HepG2 (cell line): ENCODE data around the gene ARL3. TPM values are rescaled to one million over a fixed set of nuclear protein-coding genes. Genes with fewer than 3 reads are reported as not detected.

ENCODE experiments used
- BATF2 ChIP-seq: sonication (generic); formaldehyde crosslinking; IDR thresholded peaks from 2 replicates; pipeline ENCODE4 v1.8.0; 2022; ENCODE audit warnings: mild to moderate bottlenecking, missing genetic modification reagents, moderate library complexity
- BRD4 ChIP-seq: sonication (generic); formaldehyde crosslinking; IDR thresholded peaks from 2 replicates; pipeline ENCODE4 v1.4.0; 2020; ENCODE audit warnings: missing genetic modification reagents
- FOXA3 ChIP-seq: IDR thresholded peaks from 2 replicates; pipeline ENCODE4 v1.6.1; 2016; ENCODE audit warnings: missing genetic modification reagents, missing compliant biosample characterization
- FOXJ3 ChIP-seq: sonication (generic); formaldehyde crosslinking; IDR thresholded peaks from 2 replicates; pipeline ENCODE4 v1.4.0; 2020; ENCODE audit warnings: missing genetic modification reagents, mild to moderate bottlenecking, borderline replicate concordance
- HNF1B ChIP-seq: sonication (generic); formaldehyde crosslinking; IDR thresholded peaks from 2 replicates; pipeline ENCODE4 v1.5.1; 2020; ENCODE audit warnings: mild to moderate bottlenecking, moderate library complexity, missing genetic modification reagents
- IRF1 ChIP-seq: sonication (generic); formaldehyde crosslinking; IDR thresholded peaks from 2 replicates; pipeline ENCODE4 v1.4.0; 2020; ENCODE audit warnings: low read depth, mild to moderate bottlenecking, missing genetic modification reagents
- IRF2 ChIP-seq: IDR thresholded peaks from 2 replicates; pipeline ENCODE4 v1.6.1; 2018; ENCODE audit warnings: missing genetic modification reagents, missing compliant biosample characterization
- MLLT10 ChIP-seq: sonication (generic); formaldehyde crosslinking; IDR thresholded peaks from 2 replicates; pipeline ENCODE4 v1.4.0; 2020; ENCODE audit warnings: missing genetic modification reagents
- MXD1 ChIP-seq: sonication (generic); formaldehyde crosslinking; IDR thresholded peaks from 2 replicates; pipeline ENCODE4 v1.4.0; 2020; ENCODE audit warnings: mild to moderate bottlenecking, missing genetic modification reagents
- MYPOP ChIP-seq: sonication (generic); formaldehyde crosslinking; IDR thresholded peaks from 2 replicates; pipeline ENCODE4 v1.8.1; 2023; ENCODE audit warnings: mild to moderate bottlenecking, moderate library complexity, missing genetic modification reagents
- NFE2L2 ChIP-seq: fragments of 150-350 bp; IDR thresholded peaks from 2 replicates; pipeline ENCODE4 v1.6.1; 2014; ENCODE audit warnings: low read length
- RBFOX2 ChIP-seq: fragments of 200-400 bp; formaldehyde crosslinking; IDR thresholded peaks from 2 replicates; pipeline ENCODE4 v1.6.1; 2017; ENCODE audit warnings: low read depth, mild to moderate bottlenecking, low read length
- ZBTB43 ChIP-seq: sonication (generic); formaldehyde crosslinking; conservative IDR thresholded peaks from 2 replicates; pipeline ENCODE4 v1.4.0; 2020; ENCODE audit warnings: missing genetic modification reagents
- ZKSCAN8 ChIP-seq: IDR thresholded peaks from 2 replicates; pipeline ENCODE4 v1.6.1; 2016; ENCODE audit warnings: borderline replicate concordance, missing genetic modification reagents, missing compliant biosample characterization
- ZNF264 ChIP-seq: sonication (generic); formaldehyde crosslinking; IDR thresholded peaks from 2 replicates; pipeline ENCODE4 v1.4.0; 2020; ENCODE audit warnings: missing genetic modification reagents
- ZNF530 ChIP-seq: sonication (generic); formaldehyde crosslinking; IDR thresholded peaks from 2 replicates; pipeline ENCODE4 v1.5.0; 2020; ENCODE audit warnings: low read depth, mild to moderate bottlenecking, missing genetic modification reagents
- ZNF607 ChIP-seq: sonication (generic); formaldehyde crosslinking; IDR thresholded peaks from 2 replicates; pipeline ENCODE4 v1.5.1; 2020; ENCODE audit warnings: missing genetic modification reagents, mild to moderate bottlenecking, borderline replicate concordance
- ZXDC ChIP-seq: sonication (generic); formaldehyde crosslinking; IDR thresholded peaks from 2 replicates; pipeline ENCODE4 v1.5.0; 2020; ENCODE audit warnings: mild to moderate bottlenecking, missing genetic modification reagents
- polyA plus RNA-seq, 8 experiments: library from polyadenylated mRNA; depleted of rRNA in 3 of 8; stranded (reverse) in 7 of 8; unstranded in 1 of 8; fragments of >200 nt; fragmentation: Illumina TruSeq in 4 of 8; extraction: Trizol in 4 of 8; gene quantifications; 2 replicates each; pipeline versions ENCODE4 v1.2.1 to v1.2.3, GENCODE V29; 2011 to 2016; ENCODE audit warnings: low read depth in 4 of 8, missing spikeins in 1 of 8, mixed read lengths in 1 of 8; ENCODE audit not compliant: insufficient read depth in 1 of 8
- total RNA-seq, 5 experiments: library from RNA; depleted of rRNA; stranded (reverse); fragments of >200 nt; fragmentation: Illumina TruSeq; extraction: Trizol; gene quantifications; 2 replicates each; pipeline ENCODE4 v1.2.3, GENCODE V29; 2016; ENCODE audit warnings: low read depth in 1 of 5

ARL3 gene
- total and polyA plus RNA-seq, 2 of the 13 experiments (the other 11 are each of a cell fraction or from before 2014, with no cell fraction given): 5.2 to 6.6 TPM

GRCh38 chr10:102713814-102714620 lies at the start of gene ARL3 (continued):
- TF ChIP-seq HNF1B (peak; percentile 62; the same call in 1 of the 2 replicates), IRF2 (CRISPR knock-in tag) (no peak), ZNF264 (CRISPR knock-in tag) (no peak), BRD4 (CRISPR knock-in tag) (no peak), IRF1 (CRISPR knock-in tag) (no peak), ZBTB43 (CRISPR knock-in tag) (peak; percentile 21; the same call in 1 of the 2 replicates), NFE2L2 (no peak), MYPOP (CRISPR knock-in tag) (peak; percentile 49; the same call in 1 of the 2 replicates), ZKSCAN8 (CRISPR knock-in tag) (no peak), MLLT10 (CRISPR knock-in tag) (no peak), ZNF607 (CRISPR knock-in tag) (peak; percentile 58; the same call in 1 of the 2 replicates), BATF2 (CRISPR knock-in tag) (no peak), ZNF530 (no peak), ZXDC (CRISPR knock-in tag) (0 out of 2 replicates have a peak, but pooled peaks have one; percentile 42), FOXJ3 (CRISPR knock-in tag) (no peak), FOXA3 (CRISPR knock-in tag) (no peak), RBFOX2 (peak; percentile 12; the same call in 1 of the 2 replicates), MXD1 (CRISPR knock-in tag) (no peak; the same call in 1 of the 2 replicates)
